Breast epithelium (tissue), 4 donors: ENCODE results near the gene GABRB2. TPM values are rescaled to one million over a fixed set of nuclear protein-coding genes. Genes with fewer than 3 reads are reported as not detected.
"Not testable (repeated sequence)": the region's sequence is repeated elsewhere in the genome, so short reads cannot be mapped to it uniquely, and the experiment has no call there.

ENCODE experiments used
- DNase-seq, 2 donors: peaks; one replicate each; pipeline ENCODE4 v3.0.0-alpha.2; 2019; ENCODE audit warnings: low spot score in 2 of 2
- H3K27ac ChIP-seq, 2 donors: fragments of 200-600 bp; sonication (generic) in 1 of 2; one replicate each; pipeline ENCODE4 v1.5.1; 2016 to 2019; ENCODE audit warnings: mild to moderate bottlenecking in 1 of 2
- H3K27me3 ChIP-seq, 2 donors: fragments of 200-600 bp; sonication (generic) in 1 of 2; one replicate each; pipeline versions ENCODE4 v1.5.1 to v1.6.0; 2017 to 2019; ENCODE audit warnings: control low read depth in 1 of 2, mild to moderate bottlenecking in 1 of 2
- H3K36me3 ChIP-seq: fragments of 200-600 bp; one replicate; pipeline ENCODE4 v1.5.1; 2019
- H3K4me1 ChIP-seq, 2 donors: fragments of 200-600 bp; sonication (generic); one replicate each; pipeline ENCODE4 v1.5.1; 2016 to 2019; ENCODE audit warnings: control low read depth in 1 of 2
- H3K4me3 ChIP-seq, 3 donors: fragments of 200-600 bp; sonication (generic); 1 replicate in 2 of 3; 2 replicates in 1 of 3; pipeline ENCODE4 v1.5.1; 2016 to 2019; ENCODE audit warnings: mild to moderate bottlenecking in 3 of 3, moderate library complexity in 2 of 3
- H3K9me3 ChIP-seq, 2 donors: fragments of 200-600 bp; sonication (generic) in 1 of 2; one replicate each; pipeline ENCODE4 v1.5.1; 2016 to 2019; ENCODE audit warnings: control low read depth in 1 of 2
- POLR2A ChIP-seq: fragments of 450-650 bp; IDR thresholded peaks from one replicate; pipeline ENCODE4 v1.6.1; 2016; ENCODE audit warnings: antibody characterized with exemption, mild to moderate bottlenecking, moderate library complexity
- POLR2AphosphoS5 ChIP-seq, 3 donors: sonication (generic); formaldehyde crosslinking; IDR thresholded peaks; one replicate each; pipeline ENCODE4 v1.6.1; 2017; ENCODE audit warnings: antibody characterized with exemption in 3 of 3
- intact Hi-C: fragments of 100-400 bp; cut with DNase I; formaldehyde crosslinking; loops from one replicate; pipeline ENCODE4 v1.15.1; 2023; ENCODE audit warnings: low total_unique reads
- total RNA-seq, 3 donors: library from RNA; depleted of rRNA; stranded (reverse); fragments of >200 nt; gene quantifications; one replicate each; pipeline ENCODE4 v1.1.0, GENCODE V29; 2016
- TF ChIP-seq, protein P1 (sequence below), 3 donors: fragments of 450-650 bp; IDR thresholded peaks; one replicate each; pipeline ENCODE4 v1.5.1; 2016 to 2017; ENCODE audit warnings: antibody characterized with exemption in 3 of 3, mild to moderate bottlenecking in 3 of 3, moderate library complexity in 3 of 3

The GABRB2 gene
- total RNA-seq, 3 donors from 2014 or later, result 0.33 to 10.7 (median 2.5) TPM

DNA sequence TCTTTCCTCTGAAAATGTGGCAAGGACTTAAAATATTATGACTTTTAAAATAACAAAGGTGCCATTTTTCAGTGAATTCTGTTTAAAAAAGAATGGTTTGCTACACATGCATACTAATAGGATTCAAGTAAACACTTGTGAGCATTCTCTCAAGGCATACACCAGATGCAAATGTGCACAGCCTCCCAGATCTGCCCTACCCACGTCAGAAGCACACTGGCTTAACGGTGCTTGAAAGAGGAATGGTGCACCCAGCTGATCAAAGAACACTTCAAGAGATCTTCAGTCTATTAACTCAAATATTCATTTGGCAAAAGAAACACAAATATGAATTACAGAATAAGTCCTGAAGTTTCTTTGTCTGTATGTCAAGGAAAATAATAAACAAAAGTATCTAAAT is 15.8 kb downstream of the GABRB2 start:
- Histone ChIP-seq H3K4me1 (no peaks in the 10 kb centered on the region), H3K27ac (no peak overlapping the region), H3K27me3 (no peaks in the 10 kb centered on the region), H3K36me3 (no peaks in the 10 kb centered on the region), H3K9me3 (no peaks in the 10 kb centered on the region), H3K4me3 (no peak overlapping the region)
- DNase-seq, result no peak
- TF ChIP-seq, protein P1, sequence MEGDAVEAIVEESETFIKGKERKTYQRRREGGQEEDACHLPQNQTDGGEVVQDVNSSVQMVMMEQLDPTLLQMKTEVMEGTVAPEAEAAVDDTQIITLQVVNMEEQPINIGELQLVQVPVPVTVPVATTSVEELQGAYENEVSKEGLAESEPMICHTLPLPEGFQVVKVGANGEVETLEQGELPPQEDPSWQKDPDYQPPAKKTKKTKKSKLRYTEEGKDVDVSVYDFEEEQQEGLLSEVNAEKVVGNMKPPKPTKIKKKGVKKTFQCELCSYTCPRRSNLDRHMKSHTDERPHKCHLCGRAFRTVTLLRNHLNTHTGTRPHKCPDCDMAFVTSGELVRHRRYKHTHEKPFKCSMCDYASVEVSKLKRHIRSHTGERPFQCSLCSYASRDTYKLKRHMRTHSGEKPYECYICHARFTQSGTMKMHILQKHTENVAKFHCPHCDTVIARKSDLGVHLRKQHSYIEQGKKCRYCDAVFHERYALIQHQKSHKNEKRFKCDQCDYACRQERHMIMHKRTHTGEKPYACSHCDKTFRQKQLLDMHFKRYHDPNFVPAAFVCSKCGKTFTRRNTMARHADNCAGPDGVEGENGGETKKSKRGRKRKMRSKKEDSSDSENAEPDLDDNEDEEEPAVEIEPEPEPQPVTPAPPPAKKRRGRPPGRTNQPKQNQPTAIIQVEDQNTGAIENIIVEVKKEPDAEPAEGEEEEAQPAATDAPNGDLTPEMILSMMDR (IDR thresholded peaks at IDR 0.05), result no peak
- TF ChIP-seq POLR2A, result no peak
- no peak for TF ChIP-seq POLR2AphosphoS5 (IDR thresholded peaks at IDR 0.05)
- intact Hi-C loops, result no loop called here

DNA sequence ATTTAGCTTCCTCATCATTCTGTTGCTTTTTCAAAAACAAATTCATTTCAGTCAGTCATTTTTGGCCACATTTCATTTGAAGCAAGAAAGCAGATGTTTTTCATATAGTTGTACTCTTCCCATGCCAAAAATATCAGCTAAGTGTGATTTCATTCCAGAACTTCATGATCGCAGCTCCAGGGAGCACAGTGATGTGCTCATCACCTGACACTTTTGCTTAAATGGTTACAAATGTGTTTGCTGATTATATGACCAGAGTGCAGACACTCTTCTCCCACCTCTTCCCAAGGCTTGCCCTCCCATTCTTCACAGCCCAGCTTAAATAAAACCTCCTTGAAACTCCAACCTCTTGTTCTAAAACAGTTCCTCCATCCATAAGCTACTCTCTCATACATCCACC is 32.6 kb downstream of the GABRB2 start:
- no peak for DNase-seq
- no peaks in the 10 kb centered on the region for H3K27me3 ChIP-seq
- peaks cover 0 to 5% of the 10 kb centered on the region in 2 donors for H3K9me3 ChIP-seq
- TF ChIP-seq POLR2A (no peak), POLR2AphosphoS5 (IDR thresholded peaks at IDR 0.05) (no peak)
- TF ChIP-seq, protein P1 (IDR thresholded peaks at IDR 0.05), result no peak
- H3K36me3 ChIP-seq, result no peaks in the 10 kb centered on the region
- H3K27ac ChIP-seq, result no peak overlapping the region
- intact Hi-C loops, result no loop called here
- no peak overlapping the region for H3K4me3 ChIP-seq
- H3K4me1 ChIP-seq, result no peaks in the 10 kb centered on the region

DNA sequence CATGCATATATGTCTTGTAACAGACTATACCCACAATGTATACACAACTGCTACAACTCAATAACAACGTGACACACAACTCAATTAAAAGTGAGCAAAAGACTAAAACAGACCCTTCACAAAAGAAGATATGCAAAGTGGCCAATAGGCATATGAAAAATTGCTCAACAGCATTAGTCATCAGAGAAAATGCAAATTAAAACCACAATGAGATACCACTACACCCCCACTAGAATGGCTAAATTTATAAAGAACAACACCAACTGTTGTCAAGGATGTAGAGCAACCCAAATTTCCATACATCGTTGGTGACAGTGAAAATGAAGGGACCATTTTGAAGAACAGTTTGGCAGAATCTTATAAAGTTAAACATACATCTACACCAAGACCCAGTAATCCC is 38.9 kb downstream of the GABRB2 start:
- intact Hi-C loops, result no loop called here
- H3K4me1 ChIP-seq, result no peaks in the 10 kb centered on the region
- TF ChIP-seq POLR2AphosphoS5 (IDR thresholded peaks at IDR 0.05), result no peak
- TF ChIP-seq POLR2A, result no peak
- TF ChIP-seq, protein P1 (IDR thresholded peaks at IDR 0.05), result no peak
- H3K9me3 ChIP-seq, result no peaks in the 10 kb centered on the region
- H3K27me3 ChIP-seq, result no peaks in the 10 kb centered on the region
- DNase-seq, result no peak
- H3K27ac ChIP-seq, result no peak overlapping the region
- no peak overlapping the region for H3K4me3 ChIP-seq
- no peaks in the 10 kb centered on the region for H3K36me3 ChIP-seq

DNA sequence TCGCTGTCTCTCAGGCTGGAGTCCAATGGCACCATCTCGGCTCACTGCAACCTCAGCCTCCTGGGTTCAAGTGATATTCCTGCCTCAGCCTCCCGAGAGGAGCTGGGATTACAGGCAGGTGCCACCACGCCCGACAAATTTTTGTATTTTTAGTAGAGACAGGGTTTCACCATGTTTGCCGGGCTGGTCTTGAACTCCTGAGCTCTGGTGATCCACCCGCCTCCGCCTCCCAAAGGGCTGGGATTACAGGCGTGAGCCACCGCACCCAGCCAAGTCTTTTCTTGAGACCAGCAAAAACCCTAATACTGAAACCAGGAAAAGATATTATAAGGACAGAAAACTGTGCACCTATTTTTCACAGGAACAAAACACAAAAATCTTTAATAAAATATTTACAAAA is 41.4 kb downstream of the GABRB2 start:
- H3K9me3 ChIP-seq, intact Hi-C loops, H3K4me3 ChIP-seq, H3K4me1 ChIP-seq, H3K36me3 ChIP-seq, H3K27me3 ChIP-seq, H3K27ac ChIP-seq, DNase-seq: not testable (repeated sequence)

DNA sequence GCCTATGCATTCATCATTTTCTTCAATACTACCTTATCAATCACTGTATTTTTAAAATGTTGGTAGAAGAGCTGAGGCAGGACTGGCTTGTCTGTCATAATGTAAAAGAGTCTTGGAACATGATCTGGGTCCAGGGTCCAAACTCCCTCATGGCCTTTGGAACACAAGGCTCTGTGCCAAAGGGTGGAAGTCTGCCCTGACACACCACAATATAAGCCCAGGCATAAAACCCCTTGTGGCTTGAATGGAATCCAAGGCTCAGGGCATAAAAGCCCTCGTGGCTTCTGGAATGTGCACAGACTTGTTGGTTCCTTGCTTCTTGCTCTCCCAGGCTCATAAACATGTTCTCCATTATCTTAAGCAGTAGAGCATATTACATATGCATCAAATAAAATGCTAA is 48.0 kb downstream of the GABRB2 start:
- peaks cover 0 to 17% of the 10 kb centered on the region in 2 donors for H3K9me3 ChIP-seq
- intact Hi-C loops, result no loop called here
- H3K27ac ChIP-seq, result no peak overlapping the region
- no peak for DNase-seq
- H3K4me1 ChIP-seq, result no peaks in the 10 kb centered on the region
- H3K4me3 ChIP-seq, result no peak overlapping the region
- H3K36me3 ChIP-seq, result no peaks in the 10 kb centered on the region
- TF ChIP-seq POLR2A (no peak), POLR2AphosphoS5 (IDR thresholded peaks at IDR 0.05) (no peak)
- TF ChIP-seq, protein P1 (IDR thresholded peaks at IDR 0.05), result no peak
- H3K27me3 ChIP-seq, result no peaks in the 10 kb centered on the region

DNA sequence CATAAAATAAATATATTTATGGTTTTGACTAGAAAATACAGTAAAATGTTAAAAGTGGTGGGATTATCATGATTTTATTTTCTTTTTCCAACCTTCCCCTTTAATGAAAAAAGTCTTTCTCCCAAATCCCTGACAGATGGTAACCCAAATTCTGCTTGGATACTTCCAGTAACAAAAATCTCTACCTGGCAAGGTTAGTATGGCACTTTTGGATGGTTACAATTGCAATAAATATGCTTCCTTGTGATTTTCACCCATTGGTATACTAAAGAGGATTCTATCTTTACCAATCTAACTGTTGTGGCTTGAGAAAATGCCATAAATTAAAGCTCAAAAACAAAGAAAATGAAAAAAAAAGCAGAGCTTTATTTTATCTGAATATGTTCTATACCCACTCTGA is 62.8 kb downstream of the GABRB2 start:
- no peaks in the 10 kb centered on the region for H3K9me3 ChIP-seq
- no peaks in the 10 kb centered on the region for H3K27me3 ChIP-seq
- no peaks in the 10 kb centered on the region for H3K4me1 ChIP-seq
- no peak for DNase-seq
- H3K27ac ChIP-seq, result no peak overlapping the region
- H3K4me3 ChIP-seq, result no peak overlapping the region
- no peaks in the 10 kb centered on the region for H3K36me3 ChIP-seq
- TF ChIP-seq POLR2AphosphoS5 (IDR thresholded peaks at IDR 0.05) (no peak), POLR2A (no peak)
- TF ChIP-seq, protein P1 (IDR thresholded peaks at IDR 0.05), result no peak
- intact Hi-C loops, result no loop called here
